HG02623 (cell line): Measurements from ENCODE around the gene BCAS1.
"Not testable (repeated sequence)": the region's sequence is repeated elsewhere in the genome, so short reads cannot be mapped to it uniquely, and the experiment has no call there.

ENCODE experiments used
- ATAC-seq: cut with Tn5 transposase; IDR thresholded peaks from one replicate; pipeline ENCODE4 v1.9.1; 2021; ENCODE audit warnings: moderate library complexity; ENCODE audit not compliant: unreplicated experiment

Gene BCAS1

GRCh38 chr20:54023406-54023805, 47.0 kb downstream of the BCAS1 start:
- ATAC-seq = no peak

GRCh38 chr20:54021446-54022235, 48.8 kb downstream of the BCAS1 start:
- ATAC-seq = no peak

GRCh38 chr20:54020868-54021267, 49.5 kb downstream of the BCAS1 start:
- ATAC-seq = no peak

GRCh38 chr20:54020348-54020747, 50.0 kb downstream of the BCAS1 start:
- ATAC-seq = no peak

- no peak for ATAC-seq
Measured at GRCh38 chr20:54019585-54019984, 50.8 kb downstream of the BCAS1 start.

GRCh38 chr20:54019127-54019526, 51.3 kb downstream of the BCAS1 start:
- ATAC-seq = no peak

- ATAC-seq = peak; percentile 88
Measured at GRCh38 chr20:54017846-54018245, 52.5 kb downstream of the BCAS1 start.

GRCh38 chr20:54015496-54015895, 54.9 kb downstream of the BCAS1 start:
- no peak for ATAC-seq

GRCh38 chr20:54014293-54014926, 56.0 kb downstream of the BCAS1 start:
- ATAC-seq = no peak

- ATAC-seq = no peak
Measured at GRCh38 chr20:54013471-54013870, 56.9 kb downstream of the BCAS1 start.

GRCh38 chr20:54011346-54011745, 59.0 kb downstream of the BCAS1 start:
- no peak for ATAC-seq

- not testable (repeated sequence) for ATAC-seq
Measured at GRCh38 chr20:54006216-54006615, 64.2 kb downstream of the BCAS1 start.

GRCh38 chr20:54005524-54005923, 64.9 kb downstream of the BCAS1 start:
- ATAC-seq = no peak

- ATAC-seq = peak; percentile 97
Measured at GRCh38 chr20:54004445-54004844, 65.9 kb downstream of the BCAS1 start.

GRCh38 chr20:54002741-54003140, 67.7 kb downstream of the BCAS1 start:
- no peak for ATAC-seq

- ATAC-seq = no peak
Measured at GRCh38 chr20:54002056-54002575, 68.3 kb downstream of the BCAS1 start.

- ATAC-seq = no peak
Measured at GRCh38 chr20:54000914-54001313, 69.5 kb downstream of the BCAS1 start.

- ATAC-seq = no peak
Measured at GRCh38 chr20:54000262-54000661, 70.1 kb downstream of the BCAS1 start.

GRCh38 chr20:53999077-53999476, 71.3 kb downstream of the BCAS1 start:
- ATAC-seq = no peak

- no peak for ATAC-seq
Measured at GRCh38 chr20:53996584-53997486, 73.6 kb downstream of the BCAS1 start.

GRCh38 chr20:53995949-53996348, 74.4 kb downstream of the BCAS1 start:
- no peak for ATAC-seq
